ENCODE data around the gene MAP7D2. TPM values are rescaled to one million over a fixed set of nuclear protein-coding genes. Genes with fewer than 3 reads are reported as not detected.

MAP7D2 gene
- total RNA-seq, 1 experiment from 2014 or later, result 0.08 TPM

Other genes starting within 250 kb of the MAP7D2 start
- gene SH3KBP1, start 229.3 kb downstream of the MAP7D2 start, total RNA-seq (2014; rRNA removed; shearing (Covaris generic)), result 64.2 and 66.1 TPM in 2 replicates
- 4.0 and 4.9 TPM in 2 replicates for gene BCLAF3, start 125.8 kb downstream of the MAP7D2 start, total RNA-seq (2014; rRNA removed; shearing (Covaris generic))
- 176 and 207 TPM in 2 replicates for gene EIF1AX, start 24.9 kb upstream of the MAP7D2 start, total RNA-seq (2014; rRNA removed; shearing (Covaris generic))
- gene RPS6KA3, start 150.0 kb upstream of the MAP7D2 start, total RNA-seq (2014; rRNA removed; shearing (Covaris generic)), result 89.3 and 92.0 TPM in 2 replicates